Epithelial cell of esophagus (primary cell): ENCODE results near the gene CA10.

ENCODE experiments used
- DNase-seq: peaks from one replicate; pipeline ENCODE4 v3.0.0; 2010; ENCODE audit warnings: low read depth
- H3K4me3 ChIP-seq: 2 replicates; pipeline ENCODE4 v1.5.1; 2011; ENCODE audit warnings: mild to moderate bottlenecking, low read length, control low read depth
- CTCF ChIP-seq: IDR thresholded peaks from 2 replicates; pipeline ENCODE4 v1.5.1; 2011; ENCODE audit warnings: low read depth, mild to moderate bottlenecking, low read length, control low read depth, inconsistent platforms; ENCODE audit not compliant: insufficient read depth; ENCODE audit errors: missing control alignments

The CA10 gene

DNA sequence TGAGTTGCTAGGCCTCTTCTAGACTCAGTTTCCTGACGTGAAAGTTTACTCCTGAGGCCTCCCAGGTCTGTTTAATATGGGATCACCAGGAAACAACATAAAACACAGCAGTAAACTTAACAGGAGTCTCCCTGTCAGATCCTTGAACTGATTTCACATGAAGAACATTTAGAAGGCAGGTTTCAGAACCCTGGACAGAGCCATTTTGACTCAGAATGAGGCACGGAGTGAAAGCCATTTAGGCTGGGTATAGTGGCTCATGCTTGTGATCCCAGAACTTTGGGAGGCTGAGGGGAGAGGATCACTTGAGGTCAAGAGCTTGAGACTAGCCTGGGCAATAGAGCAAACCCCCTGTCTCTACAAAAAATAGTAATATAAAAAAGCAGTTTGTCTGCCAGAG is 289.1 kb downstream of the CA10 start:
- TF ChIP-seq CTCF, result no peak
- H3K4me3 ChIP-seq, result no peak overlapping the region
- DNase-seq, result peak; percentile 59

GRCh38 chr17:51860954-51861561 is 297.5 kb downstream of the CA10 start:
- peak; percentile 72 for TF ChIP-seq CTCF
- DNase-seq, result peak; percentile 61
- no peak overlapping the region for H3K4me3 ChIP-seq

DNA sequence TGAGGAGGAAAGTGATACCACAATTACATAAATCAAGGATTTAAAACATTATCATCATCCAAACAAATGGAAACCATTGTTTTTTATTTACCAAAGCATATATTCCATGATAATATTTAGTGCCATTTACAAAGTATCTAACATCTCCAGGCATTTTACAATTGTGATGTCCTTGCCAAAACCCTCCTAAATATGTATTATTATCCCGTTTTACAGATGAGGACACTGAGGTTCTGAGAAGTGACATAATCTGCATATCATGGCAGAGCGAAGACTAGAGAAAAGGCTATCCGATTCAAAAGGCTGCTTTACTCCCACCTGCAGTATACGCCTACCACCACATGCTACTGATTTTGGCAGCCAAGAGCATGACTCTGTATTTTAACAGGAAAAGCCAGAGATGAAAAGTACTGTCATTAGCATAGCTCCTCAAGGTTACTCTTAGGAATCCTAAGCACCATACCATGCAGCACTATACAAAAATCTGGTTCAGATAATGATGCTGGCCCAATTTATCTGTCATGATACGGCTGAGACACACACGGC is 301.4 kb downstream of the CA10 start:
- DNase-seq, result no peak
- H3K4me3 ChIP-seq, result no peak overlapping the region
- TF ChIP-seq CTCF, result no peak

DNA sequence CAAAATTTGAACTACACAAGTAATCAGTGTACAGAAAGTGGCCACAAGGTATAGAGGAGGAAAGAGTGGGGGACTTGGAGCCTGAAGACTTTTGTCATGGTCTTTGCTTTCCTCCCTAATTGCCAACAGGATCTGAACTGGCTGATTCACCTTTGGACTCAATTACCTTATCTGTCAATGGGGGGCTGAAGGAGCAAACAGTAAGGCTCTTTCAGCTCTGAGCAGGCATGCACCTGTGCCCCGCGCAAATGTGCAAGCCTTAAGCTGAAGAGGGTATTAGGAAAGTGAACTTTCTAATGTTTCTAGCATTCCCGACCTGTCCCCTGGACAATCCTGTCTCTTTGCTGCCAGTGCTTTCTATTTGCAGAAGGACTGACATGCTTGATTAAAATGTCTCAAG is 302.7 kb downstream of the CA10 start:
- DNase-seq, result no peak
- TF ChIP-seq CTCF, result no peak
- no peak overlapping the region for H3K4me3 ChIP-seq

DNA sequence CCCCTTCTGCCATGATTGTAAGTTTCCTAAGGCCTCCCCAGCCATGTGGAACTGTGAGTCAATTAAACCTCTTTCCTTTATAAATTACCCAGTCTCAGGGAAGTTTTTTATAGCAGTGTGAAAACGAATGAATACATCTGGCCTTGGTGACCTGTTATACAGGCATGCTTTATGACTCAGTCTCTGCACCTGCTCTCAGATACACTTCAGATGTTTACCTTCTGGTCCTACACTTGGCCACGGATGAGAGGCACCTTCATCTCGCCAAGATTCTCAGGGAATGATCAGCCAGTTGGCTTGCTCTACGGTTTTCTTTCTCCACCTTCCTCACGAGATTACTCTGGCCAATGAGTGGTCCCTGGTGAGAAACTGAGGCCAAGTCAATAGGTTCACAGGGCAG is 304.7 kb downstream of the CA10 start:
- no peak for TF ChIP-seq CTCF
- H3K4me3 ChIP-seq, result no peak overlapping the region
- DNase-seq, result peak; percentile 19

- no peak for DNase-seq
- no peak for TF ChIP-seq CTCF
- H3K4me3 ChIP-seq, result no peak overlapping the region
Measured at GRCh38 chr17:51852603-51853002, 305.9 kb downstream of the CA10 start.

DNA sequence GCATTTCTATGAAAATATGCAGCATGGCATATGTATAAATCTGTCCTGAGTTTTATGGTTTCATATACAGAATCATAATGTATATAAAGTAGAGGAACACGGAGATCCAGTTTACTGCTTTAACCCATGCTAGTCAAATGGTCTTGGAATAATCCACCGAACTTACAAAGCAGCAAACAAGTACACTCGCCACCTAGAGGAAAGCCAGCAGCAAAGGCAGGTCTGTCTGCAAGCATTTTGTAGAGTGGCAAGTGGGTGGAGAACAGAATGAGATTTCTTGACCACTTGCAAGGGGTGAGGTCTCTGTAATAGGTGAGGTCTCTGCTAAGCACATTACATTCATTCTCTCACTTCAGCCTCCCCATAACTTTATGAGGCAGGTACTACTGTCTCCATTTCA is 308.3 kb downstream of the CA10 start:
- DNase-seq, result peak; percentile 7
- no peak overlapping the region for H3K4me3 ChIP-seq
- peak; percentile 15 for TF ChIP-seq CTCF
